KMS-11 (cell line): ENCODE measurements around the gene MED22.
A peak's percentile ranks its signal among the peaks of the same experiment; 100 is the strongest.

Source experiments
- H2AFZ ChIP-seq: fragments of 200-600 bp; sonication (generic); 2 replicates; pipeline ENCODE4 v1.6.1; 2016; ENCODE audit warnings: antibody characterized with exemption, mixed run types, low read depth
- H3K27ac ChIP-seq: fragments of 200-600 bp; sonication (generic); 2 replicates; pipeline ENCODE4 v1.6.1; 2016; ENCODE audit warnings: mild to moderate bottlenecking, mixed run types
- H3K27me3 ChIP-seq: fragments of 200-600 bp; sonication (generic); 2 replicates; pipeline ENCODE4 v1.6.1; 2017; ENCODE audit warnings: mild to moderate bottlenecking, low read depth, mixed run types, moderate library complexity; ENCODE audit not compliant: insufficient read depth
- H3K36me3 ChIP-seq: fragments of 200-600 bp; sonication (generic); 2 replicates; pipeline ENCODE4 v1.6.1; 2017; ENCODE audit warnings: mild to moderate bottlenecking, mixed run types; ENCODE audit not compliant: insufficient read depth
- H3K4me1 ChIP-seq: fragments of 200-600 bp; sonication (generic); 2 replicates; pipeline ENCODE4 v1.6.1; 2016; ENCODE audit warnings: mild to moderate bottlenecking, low read depth, mixed run types; ENCODE audit not compliant: poor library complexity, severe bottlenecking
- H3K4me2 ChIP-seq: fragments of 200-600 bp; sonication (generic); 2 replicates; pipeline ENCODE4 v1.7.0; 2016; ENCODE audit warnings: mild to moderate bottlenecking, mixed run types
- H3K4me3 ChIP-seq: fragments of 200-600 bp; sonication (generic); IDR thresholded peaks from 2 replicates; pipeline ENCODE4 v1.6.1; 2017; ENCODE audit warnings: low read depth, low read length, mixed read lengths; ENCODE audit not compliant: insufficient read depth
- H3K79me2 ChIP-seq: fragments of 200-600 bp; sonication (generic); 2 replicates; pipeline ENCODE4 v1.6.1; 2016; ENCODE audit warnings: low read depth, mixed run types; ENCODE audit not compliant: insufficient read depth
- H3K9ac ChIP-seq: fragments of 200-600 bp; sonication (generic); 2 replicates; pipeline ENCODE4 v1.6.1; 2016; ENCODE audit warnings: mild to moderate bottlenecking, mixed run types
- H4K20me1 ChIP-seq: fragments of 200-600 bp; sonication (generic); 2 replicates; pipeline ENCODE4 v1.6.1; 2016; ENCODE audit warnings: mild to moderate bottlenecking, mixed run types; ENCODE audit not compliant: insufficient read depth
- TF ChIP-seq, protein P1 (sequence below): fragments of 200-600 bp; sonication (generic); conservative IDR thresholded peaks from 2 replicates; pipeline ENCODE4 v1.6.1; 2017; ENCODE audit warnings: low read depth, mild to moderate bottlenecking, antibody characterized with exemption, low read length, moderate library complexity, mixed read lengths

Gene MED22

GRCh38 chr9:133349965-133350616, 2.2 kb upstream of the MED22 start:
- Histone ChIP-seq H3K4me1 (peaks cover 28% of the 10 kb centered on the region), H3K79me2 (peaks cover 48% of the 10 kb centered on the region), H3K27ac (peak overlapping the region; percentile 20; the same call in 1 of the 2 replicates), H2AFZ (no peak overlapping the region), H3K36me3 (peaks cover 29% of the 10 kb centered on the region), H3K4me2 (peak overlapping the region; percentile 90; the same call in 1 of the 2 replicates), H3K9ac (no peak overlapping the region), H4K20me1 (peaks cover 7% of the 10 kb centered on the region; the same call in 1 of the 2 replicates), H3K4me3 (no peak overlapping the region), H3K27me3 (no peaks in the 10 kb centered on the region)
- TF ChIP-seq, protein P1, sequence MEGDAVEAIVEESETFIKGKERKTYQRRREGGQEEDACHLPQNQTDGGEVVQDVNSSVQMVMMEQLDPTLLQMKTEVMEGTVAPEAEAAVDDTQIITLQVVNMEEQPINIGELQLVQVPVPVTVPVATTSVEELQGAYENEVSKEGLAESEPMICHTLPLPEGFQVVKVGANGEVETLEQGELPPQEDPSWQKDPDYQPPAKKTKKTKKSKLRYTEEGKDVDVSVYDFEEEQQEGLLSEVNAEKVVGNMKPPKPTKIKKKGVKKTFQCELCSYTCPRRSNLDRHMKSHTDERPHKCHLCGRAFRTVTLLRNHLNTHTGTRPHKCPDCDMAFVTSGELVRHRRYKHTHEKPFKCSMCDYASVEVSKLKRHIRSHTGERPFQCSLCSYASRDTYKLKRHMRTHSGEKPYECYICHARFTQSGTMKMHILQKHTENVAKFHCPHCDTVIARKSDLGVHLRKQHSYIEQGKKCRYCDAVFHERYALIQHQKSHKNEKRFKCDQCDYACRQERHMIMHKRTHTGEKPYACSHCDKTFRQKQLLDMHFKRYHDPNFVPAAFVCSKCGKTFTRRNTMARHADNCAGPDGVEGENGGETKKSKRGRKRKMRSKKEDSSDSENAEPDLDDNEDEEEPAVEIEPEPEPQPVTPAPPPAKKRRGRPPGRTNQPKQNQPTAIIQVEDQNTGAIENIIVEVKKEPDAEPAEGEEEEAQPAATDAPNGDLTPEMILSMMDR = no peak

DNA sequence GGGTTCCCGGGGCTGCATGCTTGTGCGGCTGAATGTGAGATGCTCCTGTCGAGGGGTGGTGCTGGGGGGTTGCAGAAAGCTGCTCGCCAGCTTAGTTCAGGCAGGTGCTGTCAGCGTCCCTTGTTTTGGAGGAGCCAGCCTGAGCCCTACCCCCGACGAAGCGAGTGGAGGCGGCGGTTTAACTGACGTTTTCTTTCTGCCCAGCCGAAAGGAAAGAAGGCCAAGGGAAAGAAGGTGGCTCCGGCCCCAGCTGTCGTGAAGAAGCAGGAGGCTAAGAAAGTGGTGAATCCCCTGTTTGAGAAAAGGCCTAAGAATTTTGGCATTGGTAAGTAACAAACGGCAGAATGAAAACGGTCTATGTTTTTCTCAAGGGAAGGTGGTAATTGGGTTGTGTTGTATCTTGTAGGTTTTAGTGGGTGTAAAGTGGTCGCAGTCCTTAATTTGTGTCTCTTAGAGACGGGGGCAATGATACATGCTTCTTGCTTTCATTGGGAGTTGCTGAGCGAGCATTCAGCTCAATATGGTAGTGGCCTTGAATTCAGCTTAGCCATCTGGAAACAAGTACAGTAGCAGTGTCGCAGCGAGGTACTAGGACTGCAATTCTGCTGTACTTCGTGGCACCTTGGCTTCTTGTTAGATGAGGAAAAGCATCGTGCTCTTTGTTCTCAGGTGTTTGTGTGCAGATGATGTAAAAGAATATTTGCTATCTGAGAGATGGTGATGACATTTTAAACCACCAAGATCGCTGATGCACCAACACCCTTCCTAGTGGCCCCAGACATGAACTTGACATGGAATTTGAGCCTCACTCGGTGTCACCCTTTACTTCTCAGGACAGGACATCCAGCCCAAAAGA, 1.0 kb upstream of the MED22 start:
- peaks cover 7% of the 10 kb centered on the region; the same call in 1 of the 2 replicates for H4K20me1 ChIP-seq
- peak overlapping the region; percentile 98 for H3K27ac ChIP-seq
- peaks cover 38% of the 10 kb centered on the region for H3K79me2 ChIP-seq
- no peak overlapping the region for H3K4me3 ChIP-seq
- peaks cover 22% of the 10 kb centered on the region for H3K4me1 ChIP-seq
- TF ChIP-seq, protein P1 = no peak
- H3K9ac ChIP-seq = peak overlapping the region; percentile 100
- peaks cover 29% of the 10 kb centered on the region for H3K36me3 ChIP-seq
- no peak overlapping the region for H2AFZ ChIP-seq
- H3K4me2 ChIP-seq = peak overlapping the region; percentile 90
- H3K27me3 ChIP-seq = no peaks in the 10 kb centered on the region

DNA sequence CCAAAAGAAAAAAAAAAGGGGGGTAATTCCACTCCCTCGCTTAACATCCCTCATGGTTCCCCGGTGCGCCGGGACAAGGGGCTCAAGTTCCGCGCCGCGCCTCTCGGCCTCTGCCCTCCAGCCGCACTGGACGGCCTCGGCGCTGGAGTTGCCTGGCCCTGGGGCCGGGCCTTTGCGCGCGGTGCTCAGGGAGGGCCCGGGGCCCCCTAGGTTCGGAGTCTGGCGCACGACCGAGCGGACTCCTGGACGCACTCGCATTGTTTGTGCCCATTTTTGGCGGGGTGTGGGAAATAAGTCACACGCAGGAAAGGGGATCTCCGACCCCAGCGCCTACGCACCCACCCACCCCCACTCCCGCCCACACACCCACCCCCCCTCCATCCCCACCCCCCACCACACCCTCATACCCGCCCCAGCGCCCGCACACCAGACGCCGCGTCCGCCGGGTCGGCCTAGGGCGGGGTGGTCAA, 381 bp downstream of the MED22 start:
- Histone ChIP-seq H3K4me3 (no peak overlapping the region), H3K27ac (peak overlapping the region; percentile 48), H3K79me2 (peaks cover 38% of the 10 kb centered on the region), H2AFZ (peak overlapping the region; percentile 27; the same call in 1 of the 2 replicates), H4K20me1 (peaks cover 7% of the 10 kb centered on the region; the same call in 1 of the 2 replicates), H3K4me2 (peak overlapping the region; percentile 87), H3K36me3 (peaks cover 29% of the 10 kb centered on the region), H3K9ac (peak overlapping the region; percentile 100), H3K27me3 (no peaks in the 10 kb centered on the region), H3K4me1 (peaks cover 22% of the 10 kb centered on the region)
- TF ChIP-seq, protein P1 = no peak

DNA sequence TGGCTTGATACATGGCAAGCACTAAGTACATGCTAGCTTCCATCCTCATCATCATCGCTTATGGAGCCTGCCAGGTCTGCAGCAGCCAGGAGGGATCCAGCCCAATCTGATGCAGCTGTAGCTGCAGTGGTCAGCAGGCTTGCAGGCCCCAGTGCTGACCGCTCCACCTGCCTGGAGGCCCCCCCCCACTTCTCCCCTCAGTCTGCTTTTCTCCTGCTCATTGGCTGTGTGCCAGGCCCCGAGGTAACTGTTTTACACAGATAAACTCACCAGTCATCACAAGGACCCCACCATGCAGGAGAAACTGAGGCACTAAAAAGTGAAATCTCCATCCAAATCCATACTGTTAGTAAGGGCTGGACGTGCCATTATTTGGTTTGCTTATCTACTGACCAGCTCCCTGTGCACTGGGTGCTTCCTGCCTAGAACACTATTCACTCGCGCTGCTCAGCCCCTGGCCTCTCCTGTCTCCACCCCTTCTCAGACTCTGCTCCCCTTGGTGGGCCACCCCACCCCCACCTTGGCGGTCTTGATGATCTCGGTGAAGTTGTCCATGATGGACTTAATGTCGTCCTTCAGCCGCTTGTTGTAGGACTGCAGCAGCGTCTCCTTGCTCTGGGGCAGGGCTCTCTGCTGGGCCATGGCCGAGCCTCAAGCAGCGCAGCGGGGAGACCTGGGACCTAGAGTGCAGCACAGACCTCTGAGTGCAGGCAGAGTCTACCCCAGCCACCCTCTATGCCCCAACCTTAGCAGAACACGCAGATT, 1.7 kb downstream of the MED22 start:
- Histone ChIP-seq H3K36me3 (peaks cover 24% of the 10 kb centered on the region), H3K27ac (no peak overlapping the region), H4K20me1 (peaks cover 7% of the 10 kb centered on the region; the same call in 1 of the 2 replicates), H2AFZ (no peak overlapping the region), H3K27me3 (no peaks in the 10 kb centered on the region), H3K4me2 (peak overlapping the region; percentile 87), H3K4me1 (peaks cover 20% of the 10 kb centered on the region), H3K4me3 (no peak overlapping the region), H3K9ac (no peak overlapping the region; the same call in 1 of the 2 replicates), H3K79me2 (peaks cover 38% of the 10 kb centered on the region)
- TF ChIP-seq, protein P1 = no peak
